H1 (cell line): ENCODE results near the gene C1QL2.

Source experiments
- CBX5 ChIP-seq: fragments of 300-800, 300-1000 bp; sonication (generic); IDR thresholded peaks from 2 replicates; pipeline ENCODE4 v1.7.1; 2016; ENCODE audit warnings: antibody characterized with exemption, low read length, low read depth
- HDAC2 ChIP-seq, 2 experiments: fragments of 300-600 bp in 1 of 2; sonication (generic) in 1 of 2; IDR thresholded peaks; 2 replicates each; pipeline ENCODE4 v1.6.1; 2011 to 2012; ENCODE audit warnings: low read depth in 2 of 2, low read length in 2 of 2, mild to moderate bottlenecking in 2 of 2, moderate library complexity in 2 of 2, borderline replicate concordance in 1 of 2, inconsistent platforms in 1 of 2
- POLR2A ChIP-seq, 2 experiments: IDR thresholded peaks; 1 replicate in 1 of 2; 2 replicates in 1 of 2; pipeline ENCODE4 v1.6.1; 2011; ENCODE audit warnings: low read depth in 2 of 2, low read length in 2 of 2, mild to moderate bottlenecking in 2 of 2; ENCODE audit errors: control extremely low read depth in 1 of 2
- TAF1 ChIP-seq: IDR thresholded peaks from 2 replicates; pipeline ENCODE4 v1.6.1; 2011; ENCODE audit warnings: mild to moderate bottlenecking, low read depth, low read length
- TF ChIP-seq, protein P1 (sequence below): fragments of 300-600 bp; sonication (generic); IDR thresholded peaks from 2 replicates; pipeline ENCODE4 v1.7.1; 2012; ENCODE audit warnings: low read length, moderate library complexity, mild to moderate bottlenecking, inconsistent platforms; ENCODE audit not compliant: insufficient replicate concordance

DNA sequence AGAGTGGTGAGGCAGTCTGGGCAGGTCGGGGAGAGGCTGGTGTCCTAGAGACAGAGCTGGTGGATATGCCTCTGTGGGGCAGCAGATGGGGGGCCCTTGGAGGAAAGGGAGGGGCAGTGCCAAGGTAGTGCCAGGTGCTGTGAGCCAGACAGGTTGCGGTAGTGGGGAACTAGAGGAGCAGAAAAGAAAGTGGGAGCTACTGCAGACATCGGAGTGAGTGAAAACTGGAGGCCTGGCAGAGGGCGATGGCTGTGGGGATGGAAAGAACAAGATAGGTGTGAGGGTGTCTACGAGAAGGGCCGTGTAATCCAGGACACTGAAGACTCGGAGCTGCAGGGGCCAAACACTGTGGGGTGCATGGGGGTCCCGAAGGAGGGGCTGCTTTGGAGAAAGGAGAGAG lies 21.7 kb downstream of the C1QL2 start:
- no peak for TF ChIP-seq POLR2A (IDR thresholded peaks at IDR 0.05; ENCODE audit: control extremely low read depth in 1 of 2, low read depth in 2 of 2, low read length in 2 of 2)
- TF ChIP-seq TAF1: no peak
- TF ChIP-seq, protein P1, sequence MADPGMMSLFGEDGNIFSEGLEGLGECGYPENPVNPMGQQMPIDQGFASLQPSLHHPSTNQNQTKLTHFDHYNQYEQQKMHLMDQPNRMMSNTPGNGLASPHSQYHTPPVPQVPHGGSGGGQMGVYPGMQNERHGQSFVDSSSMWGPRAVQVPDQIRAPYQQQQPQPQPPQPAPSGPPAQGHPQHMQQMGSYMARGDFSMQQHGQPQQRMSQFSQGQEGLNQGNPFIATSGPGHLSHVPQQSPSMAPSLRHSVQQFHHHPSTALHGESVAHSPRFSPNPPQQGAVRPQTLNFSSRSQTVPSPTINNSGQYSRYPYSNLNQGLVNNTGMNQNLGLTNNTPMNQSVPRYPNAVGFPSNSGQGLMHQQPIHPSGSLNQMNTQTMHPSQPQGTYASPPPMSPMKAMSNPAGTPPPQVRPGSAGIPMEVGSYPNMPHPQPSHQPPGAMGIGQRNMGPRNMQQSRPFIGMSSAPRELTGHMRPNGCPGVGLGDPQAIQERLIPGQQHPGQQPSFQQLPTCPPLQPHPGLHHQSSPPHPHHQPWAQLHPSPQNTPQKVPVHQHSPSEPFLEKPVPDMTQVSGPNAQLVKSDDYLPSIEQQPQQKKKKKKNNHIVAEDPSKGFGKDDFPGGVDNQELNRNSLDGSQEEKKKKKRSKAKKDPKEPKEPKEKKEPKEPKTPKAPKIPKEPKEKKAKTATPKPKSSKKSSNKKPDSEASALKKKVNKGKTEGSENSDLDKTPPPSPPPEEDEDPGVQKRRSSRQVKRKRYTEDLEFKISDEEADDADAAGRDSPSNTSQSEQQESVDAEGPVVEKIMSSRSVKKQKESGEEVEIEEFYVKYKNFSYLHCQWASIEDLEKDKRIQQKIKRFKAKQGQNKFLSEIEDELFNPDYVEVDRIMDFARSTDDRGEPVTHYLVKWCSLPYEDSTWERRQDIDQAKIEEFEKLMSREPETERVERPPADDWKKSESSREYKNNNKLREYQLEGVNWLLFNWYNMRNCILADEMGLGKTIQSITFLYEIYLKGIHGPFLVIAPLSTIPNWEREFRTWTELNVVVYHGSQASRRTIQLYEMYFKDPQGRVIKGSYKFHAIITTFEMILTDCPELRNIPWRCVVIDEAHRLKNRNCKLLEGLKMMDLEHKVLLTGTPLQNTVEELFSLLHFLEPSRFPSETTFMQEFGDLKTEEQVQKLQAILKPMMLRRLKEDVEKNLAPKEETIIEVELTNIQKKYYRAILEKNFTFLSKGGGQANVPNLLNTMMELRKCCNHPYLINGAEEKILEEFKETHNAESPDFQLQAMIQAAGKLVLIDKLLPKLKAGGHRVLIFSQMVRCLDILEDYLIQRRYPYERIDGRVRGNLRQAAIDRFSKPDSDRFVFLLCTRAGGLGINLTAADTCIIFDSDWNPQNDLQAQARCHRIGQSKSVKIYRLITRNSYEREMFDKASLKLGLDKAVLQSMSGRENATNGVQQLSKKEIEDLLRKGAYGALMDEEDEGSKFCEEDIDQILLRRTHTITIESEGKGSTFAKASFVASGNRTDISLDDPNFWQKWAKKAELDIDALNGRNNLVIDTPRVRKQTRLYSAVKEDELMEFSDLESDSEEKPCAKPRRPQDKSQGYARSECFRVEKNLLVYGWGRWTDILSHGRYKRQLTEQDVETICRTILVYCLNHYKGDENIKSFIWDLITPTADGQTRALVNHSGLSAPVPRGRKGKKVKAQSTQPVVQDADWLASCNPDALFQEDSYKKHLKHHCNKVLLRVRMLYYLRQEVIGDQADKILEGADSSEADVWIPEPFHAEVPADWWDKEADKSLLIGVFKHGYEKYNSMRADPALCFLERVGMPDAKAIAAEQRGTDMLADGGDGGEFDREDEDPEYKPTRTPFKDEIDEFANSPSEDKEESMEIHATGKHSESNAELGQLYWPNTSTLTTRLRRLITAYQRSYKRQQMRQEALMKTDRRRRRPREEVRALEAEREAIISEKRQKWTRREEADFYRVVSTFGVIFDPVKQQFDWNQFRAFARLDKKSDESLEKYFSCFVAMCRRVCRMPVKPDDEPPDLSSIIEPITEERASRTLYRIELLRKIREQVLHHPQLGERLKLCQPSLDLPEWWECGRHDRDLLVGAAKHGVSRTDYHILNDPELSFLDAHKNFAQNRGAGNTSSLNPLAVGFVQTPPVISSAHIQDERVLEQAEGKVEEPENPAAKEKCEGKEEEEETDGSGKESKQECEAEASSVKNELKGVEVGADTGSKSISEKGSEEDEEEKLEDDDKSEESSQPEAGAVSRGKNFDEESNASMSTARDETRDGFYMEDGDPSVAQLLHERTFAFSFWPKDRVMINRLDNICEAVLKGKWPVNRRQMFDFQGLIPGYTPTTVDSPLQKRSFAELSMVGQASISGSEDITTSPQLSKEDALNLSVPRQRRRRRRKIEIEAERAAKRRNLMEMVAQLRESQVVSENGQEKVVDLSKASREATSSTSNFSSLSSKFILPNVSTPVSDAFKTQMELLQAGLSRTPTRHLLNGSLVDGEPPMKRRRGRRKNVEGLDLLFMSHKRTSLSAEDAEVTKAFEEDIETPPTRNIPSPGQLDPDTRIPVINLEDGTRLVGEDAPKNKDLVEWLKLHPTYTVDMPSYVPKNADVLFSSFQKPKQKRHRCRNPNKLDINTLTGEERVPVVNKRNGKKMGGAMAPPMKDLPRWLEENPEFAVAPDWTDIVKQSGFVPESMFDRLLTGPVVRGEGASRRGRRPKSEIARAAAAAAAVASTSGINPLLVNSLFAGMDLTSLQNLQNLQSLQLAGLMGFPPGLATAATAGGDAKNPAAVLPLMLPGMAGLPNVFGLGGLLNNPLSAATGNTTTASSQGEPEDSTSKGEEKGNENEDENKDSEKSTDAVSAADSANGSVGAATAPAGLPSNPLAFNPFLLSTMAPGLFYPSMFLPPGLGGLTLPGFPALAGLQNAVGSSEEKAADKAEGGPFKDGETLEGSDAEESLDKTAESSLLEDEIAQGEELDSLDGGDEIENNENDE: no peak
- TF ChIP-seq CBX5: no peak
- no peak for TF ChIP-seq HDAC2 (IDR thresholded peaks at IDR 0.05; ENCODE audit: borderline replicate concordance in 1 of 2, low read depth in 2 of 2, low read length in 2 of 2)
